Measurements from ENCODE around the gene GLI3.

Gene GLI3

GRCh38 chr7:42143711-42144600, 93.1 kb downstream of the GLI3 start:
- H3K36me3 ChIP-seq (ENCODE audit: low read depth) = no peaks in the 10 kb centered on the region
- no peaks in the 10 kb centered on the region for H3K9me3 ChIP-seq (ENCODE audit: severe bottlenecking)
- no peak for TF ChIP-seq CTCF (IDR thresholded peaks at IDR 0.05; ENCODE audit: poor library complexity, severe bottlenecking)
- ATAC-seq (ENCODE audit: low read depth) = no peak
- no peaks in the 10 kb centered on the region for H3K4me1 ChIP-seq (ENCODE audit: insufficient read depth, poor library complexity, severe bottlenecking)
- no peak overlapping the region for H3K4me3 ChIP-seq (ENCODE audit: severe bottlenecking)
- H3K27me3 ChIP-seq (ENCODE audit: insufficient read depth, poor library complexity, severe bottlenecking) = no peaks in the 10 kb centered on the region
- DNase-seq (ENCODE audit: low spot score) = no peak
- H3K27ac ChIP-seq (ENCODE audit: poor library complexity, severe bottlenecking) = no peak overlapping the region

GRCh38 chr7:42142089-42142488, 94.9 kb downstream of the GLI3 start:
- no peaks in the 10 kb centered on the region for H3K27me3 ChIP-seq (ENCODE audit: insufficient read depth, poor library complexity, severe bottlenecking)
- ATAC-seq (ENCODE audit: low read depth) = no peak
- no peak for TF ChIP-seq CTCF (IDR thresholded peaks at IDR 0.05; ENCODE audit: poor library complexity, severe bottlenecking)
- no peak overlapping the region for H3K4me3 ChIP-seq (ENCODE audit: severe bottlenecking)
- DNase-seq (ENCODE audit: low spot score) = no peak
- no peaks in the 10 kb centered on the region for H3K36me3 ChIP-seq (ENCODE audit: low read depth)
- no peaks in the 10 kb centered on the region for H3K4me1 ChIP-seq (ENCODE audit: insufficient read depth, poor library complexity, severe bottlenecking)
- no peak overlapping the region for H3K27ac ChIP-seq (ENCODE audit: poor library complexity, severe bottlenecking)
- no peaks in the 10 kb centered on the region for H3K9me3 ChIP-seq (ENCODE audit: severe bottlenecking)

- no peak for TF ChIP-seq CTCF (IDR thresholded peaks at IDR 0.05; ENCODE audit: poor library complexity, severe bottlenecking)
- ATAC-seq (ENCODE audit: low read depth) (no peak), DNase-seq (ENCODE audit: low spot score) (no peak)
- Histone ChIP-seq H3K36me3 (ENCODE audit: low read depth) (no peaks in the 10 kb centered on the region), H3K27me3 (ENCODE audit: insufficient read depth, poor library complexity, severe bottlenecking) (no peaks in the 10 kb centered on the region), H3K27ac (ENCODE audit: poor library complexity, severe bottlenecking) (no peak overlapping the region), H3K4me3 (ENCODE audit: severe bottlenecking) (no peak overlapping the region), H3K4me1 (ENCODE audit: insufficient read depth, poor library complexity, severe bottlenecking) (no peaks in the 10 kb centered on the region), H3K9me3 (ENCODE audit: severe bottlenecking) (no peaks in the 10 kb centered on the region)
Observed at GRCh38 chr7:42139751-42140150, 97.3 kb downstream of the GLI3 start.

GRCh38 chr7:42138691-42139090, 98.3 kb downstream of the GLI3 start:
- Histone ChIP-seq H3K36me3 (ENCODE audit: low read depth) (no peaks in the 10 kb centered on the region), H3K27ac (ENCODE audit: poor library complexity, severe bottlenecking) (no peak overlapping the region), H3K27me3 (ENCODE audit: insufficient read depth, poor library complexity, severe bottlenecking) (no peaks in the 10 kb centered on the region), H3K9me3 (ENCODE audit: severe bottlenecking) (no peaks in the 10 kb centered on the region), H3K4me1 (ENCODE audit: insufficient read depth, poor library complexity, severe bottlenecking) (no peaks in the 10 kb centered on the region), H3K4me3 (ENCODE audit: severe bottlenecking) (no peak overlapping the region)
- no peak for TF ChIP-seq CTCF (IDR thresholded peaks at IDR 0.05; ENCODE audit: poor library complexity, severe bottlenecking)
- no peak for ATAC-seq (ENCODE audit: low read depth)
- no peak for DNase-seq (ENCODE audit: low spot score)

- ATAC-seq (ENCODE audit: low read depth) (no peak), DNase-seq (ENCODE audit: low spot score) (no peak)
- Histone ChIP-seq H3K27me3 (ENCODE audit: insufficient read depth, poor library complexity, severe bottlenecking) (no peaks in the 10 kb centered on the region), H3K9me3 (ENCODE audit: severe bottlenecking) (no peaks in the 10 kb centered on the region), H3K36me3 (ENCODE audit: low read depth) (no peaks in the 10 kb centered on the region), H3K27ac (ENCODE audit: poor library complexity, severe bottlenecking) (no peak overlapping the region), H3K4me1 (ENCODE audit: insufficient read depth, poor library complexity, severe bottlenecking) (no peaks in the 10 kb centered on the region), H3K4me3 (ENCODE audit: severe bottlenecking) (no peak overlapping the region)
- TF ChIP-seq CTCF (IDR thresholded peaks at IDR 0.05; ENCODE audit: poor library complexity, severe bottlenecking) = no peak
Observed at GRCh38 chr7:42137941-42138340, 99.1 kb downstream of the GLI3 start.

Data from RWPE2 (cell line).